PC-9 (cell line): Measurements from ENCODE around the gene P2RY12. TPM values are rescaled to one million over a fixed set of nuclear protein-coding genes. Genes with fewer than 3 reads are reported as not detected.

Experiments
- BruUV-seq: library from RNA; stranded (reverse); fragments of 400-500 nt; replicated peaks from 2 replicates; lab custom pipeline; 2021; lab: Mats Ljungman, UMichigan
- CTCF ChIA-PET: fragments of 300-600 bp; sonication (Branson Sonifier 250); formaldehyde crosslinking; loops from one replicate; lab custom pipeline; 2022; ENCODE audit warnings: antibody characterized with exemption; lab: Charles Lee
- POLR2A ChIA-PET: fragments of 300-600 bp; sonication (Branson Sonifier 250); formaldehyde crosslinking; loops from one replicate; lab custom pipeline; 2022; ENCODE audit warnings: antibody characterized with exemption; ENCODE audit not compliant: unreplicated experiment; lab: Charles Lee
- DNase-seq, 2 experiments: peaks; one replicate each; pipeline versions ENCODE4 v3.0.0 to v3.0.0-alpha.2; 2015 to 2022; ENCODE audit warnings: mixed read lengths in 1 of 2
- H2AFZ ChIP-seq: fragments of 200-600 bp; sonication (generic); 2 replicates; pipeline ENCODE4 v1.8.1; 2017; ENCODE audit warnings: antibody characterized with exemption
- H3F3A ChIP-seq: fragments of 200-600 bp; sonication (generic); 2 replicates; pipeline ENCODE4 v1.8.1; 2017; ENCODE audit warnings: antibody characterized with exemption, mild to moderate bottlenecking, low read depth; ENCODE audit not compliant: insufficient read depth
- H3K27ac ChIP-seq: fragments of 200-600 bp; sonication (generic); 2 replicates; pipeline ENCODE4 v1.6.1; 2016; ENCODE audit warnings: mixed run types
- H3K27me3 ChIP-seq: fragments of 200-600 bp; sonication (generic); 2 replicates; pipeline ENCODE4 v1.6.1; 2016; ENCODE audit warnings: low read depth, mixed run types; ENCODE audit not compliant: insufficient read depth
- H3K36me3 ChIP-seq: fragments of 200-600 bp; sonication (generic); 2 replicates; pipeline ENCODE4 v1.6.1; 2016; ENCODE audit warnings: low read depth, mixed run types
- H3K4me1 ChIP-seq: fragments of 200-600 bp; sonication (generic); replicated peaks from 2 replicates; pipeline ENCODE4 v1.6.1; 2016; ENCODE audit warnings: mixed run types; ENCODE audit not compliant: insufficient read depth
- H3K4me2 ChIP-seq: fragments of 200-600 bp; sonication (generic); 2 replicates; pipeline ENCODE4 v1.6.1; 2017; ENCODE audit warnings: mixed run types
- H3K4me3 ChIP-seq: fragments of 200-600 bp; sonication (generic); 2 replicates; pipeline ENCODE4 v1.6.1; 2016; ENCODE audit warnings: mixed run types
- H3K79me2 ChIP-seq: fragments of 200-600 bp; sonication (generic); 2 replicates; pipeline ENCODE4 v1.6.1; 2017; ENCODE audit warnings: low read depth, mixed run types
- H3K9me2 ChIP-seq: fragments of 200-600 bp; sonication (generic); 2 replicates; pipeline ENCODE4 v1.8.1; 2017; ENCODE audit warnings: mild to moderate bottlenecking; ENCODE audit not compliant: insufficient read depth
- H3K9me3 ChIP-seq: fragments of 200-600 bp; sonication (generic); 2 replicates; pipeline ENCODE4 v1.8.1; 2016; ENCODE audit warnings: low read depth; ENCODE audit not compliant: insufficient read depth
- H4K20me1 ChIP-seq: fragments of 200-600 bp; sonication (generic); 2 replicates; pipeline ENCODE4 v1.8.1; 2017; ENCODE audit not compliant: insufficient read depth
- EZH2 ChIP-seq: fragments of 200-600 bp; sonication (generic); IDR thresholded peaks from 2 replicates; pipeline ENCODE4 v1.8.0; 2017; ENCODE audit warnings: antibody characterized with exemption, low read depth
- intact Hi-C: fragments of 100-400 bp; cut with micrococcal nuclease; formaldehyde crosslinking; loops from one replicate; pipeline ENCODE4 v1.10.0; 2022; ENCODE audit not compliant: unreplicated experiment
- total RNA-seq: library from RNA; stranded (reverse); gene quantifications from 2 replicates; pipeline ENCODE4 v1.2.3, GENCODE V29; 2021
- TF ChIP-seq, protein P1 (sequence below): fragments of 200-600 bp; sonication (generic); conservative IDR thresholded peaks from 2 replicates; pipeline ENCODE4 v1.6.1; 2017; ENCODE audit warnings: mixed run types, antibody characterized with exemption, mild to moderate bottlenecking, moderate library complexity

Gene P2RY12
- total RNA-seq, 1 experiment from 2014 or later: not detected

DNA sequence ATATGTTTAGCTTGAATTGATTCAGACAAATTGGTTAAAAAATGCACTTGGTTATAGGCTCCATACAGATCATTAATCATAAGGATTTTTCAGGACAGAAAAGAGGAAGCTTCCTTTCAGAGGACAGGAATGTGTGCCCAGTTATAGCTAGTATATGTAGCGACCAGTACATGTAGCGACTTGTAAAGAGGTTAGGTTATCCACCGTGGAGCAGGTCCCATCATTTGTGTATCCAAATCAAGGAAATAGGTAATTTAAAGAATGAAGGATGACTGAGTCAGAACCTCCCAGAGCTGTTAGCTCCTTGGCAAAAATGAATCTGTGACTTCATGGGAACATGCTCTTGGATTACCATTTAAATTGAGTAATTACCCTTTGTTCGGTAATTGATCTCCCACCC lies 15.8 kb upstream of the P2RY12 start:
- Histone ChIP-seq H3K4me2 (no peak overlapping the region), H3K9me2 (no peaks in the 10 kb centered on the region), H3K36me3 (no peaks in the 10 kb centered on the region), H3F3A (no peaks in the 10 kb centered on the region), H3K27me3 (no peaks in the 10 kb centered on the region), H3K79me2 (no peaks in the 10 kb centered on the region), H3K4me3 (no peak overlapping the region), H3K4me1 (no peaks in the 10 kb centered on the region), H3K27ac (no peak overlapping the region), H4K20me1 (no peaks in the 10 kb centered on the region), H2AFZ (no peak overlapping the region), H3K9me3 (no peaks in the 10 kb centered on the region)
- DNase-seq: no peak
- CTCF ChIA-PET: no interaction called here
- POLR2A ChIA-PET: no interaction called here
- no peak for TF ChIP-seq EZH2
- TF ChIP-seq, protein P1, sequence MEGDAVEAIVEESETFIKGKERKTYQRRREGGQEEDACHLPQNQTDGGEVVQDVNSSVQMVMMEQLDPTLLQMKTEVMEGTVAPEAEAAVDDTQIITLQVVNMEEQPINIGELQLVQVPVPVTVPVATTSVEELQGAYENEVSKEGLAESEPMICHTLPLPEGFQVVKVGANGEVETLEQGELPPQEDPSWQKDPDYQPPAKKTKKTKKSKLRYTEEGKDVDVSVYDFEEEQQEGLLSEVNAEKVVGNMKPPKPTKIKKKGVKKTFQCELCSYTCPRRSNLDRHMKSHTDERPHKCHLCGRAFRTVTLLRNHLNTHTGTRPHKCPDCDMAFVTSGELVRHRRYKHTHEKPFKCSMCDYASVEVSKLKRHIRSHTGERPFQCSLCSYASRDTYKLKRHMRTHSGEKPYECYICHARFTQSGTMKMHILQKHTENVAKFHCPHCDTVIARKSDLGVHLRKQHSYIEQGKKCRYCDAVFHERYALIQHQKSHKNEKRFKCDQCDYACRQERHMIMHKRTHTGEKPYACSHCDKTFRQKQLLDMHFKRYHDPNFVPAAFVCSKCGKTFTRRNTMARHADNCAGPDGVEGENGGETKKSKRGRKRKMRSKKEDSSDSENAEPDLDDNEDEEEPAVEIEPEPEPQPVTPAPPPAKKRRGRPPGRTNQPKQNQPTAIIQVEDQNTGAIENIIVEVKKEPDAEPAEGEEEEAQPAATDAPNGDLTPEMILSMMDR: no peak
- no TSS peak for BruUV-seq
- intact Hi-C loops: no loop called here

GRCh38 chr3:151398895-151399294 lies 14.3 kb upstream of the P2RY12 start:
- H3K9me3 ChIP-seq: no peaks in the 10 kb centered on the region
- DNase-seq: no peak
- intact Hi-C loops: no loop called here
- no peaks in the 10 kb centered on the region for H3K36me3 ChIP-seq
- no peak overlapping the region for H3K27ac ChIP-seq
- POLR2A ChIA-PET: no interaction called here
- no peak overlapping the region for H3K4me3 ChIP-seq
- no peak for TF ChIP-seq EZH2
- TF ChIP-seq, protein P1: no peak
- no TSS peak for BruUV-seq
- CTCF ChIA-PET: interaction anchor here (0.7 kb wide), 1 partner anchor 103 kb away, joined by 4 read pairs; no protein-coding TSS in a partner anchor
- H3K4me2 ChIP-seq: no peak overlapping the region
- no peaks in the 10 kb centered on the region for H3K79me2 ChIP-seq
- H3F3A ChIP-seq: no peaks in the 10 kb centered on the region
- no peak overlapping the region for H2AFZ ChIP-seq
- H3K9me2 ChIP-seq: no peaks in the 10 kb centered on the region
- no peaks in the 10 kb centered on the region for H4K20me1 ChIP-seq
- no peaks in the 10 kb centered on the region for H3K27me3 ChIP-seq
- peaks cover 2% of the 10 kb centered on the region; the same call in 1 of the 2 replicates for H3K4me1 ChIP-seq

- BruUV-seq: no TSS peak
- Histone ChIP-seq H3K27me3 (no peaks in the 10 kb centered on the region), H3K27ac (no peak overlapping the region), H2AFZ (no peak overlapping the region), H3K9me2 (no peaks in the 10 kb centered on the region), H3K79me2 (no peaks in the 10 kb centered on the region), H3K9me3 (no peaks in the 10 kb centered on the region), H4K20me1 (no peaks in the 10 kb centered on the region), H3F3A (no peaks in the 10 kb centered on the region), H3K4me2 (no peak overlapping the region), H3K4me3 (no peak overlapping the region), H3K36me3 (no peaks in the 10 kb centered on the region), H3K4me1 (peaks cover 12% of the 10 kb centered on the region)
- ChIA-PET POLR2A (interaction anchor here (0.7 kb wide), 1 partner anchor 271 kb away, joined by 3 read pairs; no protein-coding TSS in a partner anchor), CTCF (no interaction called here)
- intact Hi-C loops: no loop called here
- DNase-seq: no peak
- TF ChIP-seq, protein P1: no peak
- no peak for TF ChIP-seq EZH2
Measured at GRCh38 chr3:151395806-151396205, 11.3 kb upstream of the P2RY12 start.
